ENCODE data around the gene LSM12. TPM values are rescaled to one million over a fixed set of nuclear protein-coding genes. Genes with fewer than 3 reads are reported as not detected.

Gene LSM12
- total RNA-seq, 1 experiment from 2014 or later: 128 TPM

DNA sequence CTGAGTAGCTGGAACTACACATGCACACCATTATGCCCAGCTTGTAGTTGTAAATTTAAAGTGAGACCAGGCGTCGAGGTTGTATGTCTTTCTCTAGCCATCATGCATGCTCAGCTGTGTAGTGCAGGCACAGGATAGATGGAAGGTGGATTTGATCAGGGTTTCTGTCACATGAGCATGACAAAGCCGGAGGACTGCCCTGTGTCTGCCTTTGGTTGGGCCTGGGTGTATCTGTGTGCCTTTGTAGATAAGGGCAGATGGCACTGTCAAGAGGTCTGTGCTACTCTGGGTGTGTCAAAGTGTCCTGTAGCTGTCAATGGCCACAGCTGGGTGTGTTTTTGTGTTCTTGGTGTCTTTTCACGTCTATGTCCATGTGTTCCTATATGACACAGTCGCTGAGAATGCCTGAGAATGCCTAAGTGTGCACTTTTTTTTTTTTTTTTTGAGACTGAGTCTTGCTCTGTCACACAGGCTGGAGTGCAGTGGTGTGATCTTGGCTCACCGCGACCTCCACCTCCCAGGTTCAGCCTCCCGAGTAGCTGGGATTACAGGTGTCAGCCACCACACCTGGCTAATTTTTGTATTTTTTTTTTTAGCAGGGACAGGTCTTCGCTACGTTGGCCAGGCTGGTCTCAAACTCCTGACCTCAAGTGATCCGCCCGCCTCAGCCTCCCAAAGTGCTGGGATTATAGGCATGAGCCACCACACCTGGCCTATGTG is 66.2 kb downstream of the LSM12 start:
- no peak overlapping the region for H2BK20ac ChIP-seq (ENCODE audit: low read depth, low read length, poor library complexity, severe bottlenecking)
- H3K27ac ChIP-seq (ENCODE audit: insufficient read length, low read depth, low read length): no peak overlapping the region
- no peak overlapping the region for H3K4ac ChIP-seq (ENCODE audit: low read depth, low read length)
- H3K23me2 ChIP-seq (ENCODE audit: insufficient read length, low read depth, low read length, poor library complexity, severe bottlenecking): peaks cover 12% of the 10 kb centered on the region
- no peak overlapping the region for H2BK15ac ChIP-seq (ENCODE audit: low read depth, low read length)
- Mint-ChIP-seq H3K4me3 (no peak overlapping the region), H3K27ac (no peak overlapping the region), H3K9me3 (no peaks in the 10 kb centered on the region), H3K4me1 (peaks cover 4 to 10% of the 10 kb centered on the region in 2 experiments), H3K36me3 (ENCODE audit: insufficient read depth in 1 of 3, low read depth in 3 of 3) (no peaks in the 10 kb centered on the region), H3K27me3 (ENCODE audit: low read depth) (peaks cover 33% of the 10 kb centered on the region)
- DNase-seq: no peak
- H3T11ph ChIP-seq (ENCODE audit: low read length): no peak overlapping the region
- H2BK5ac ChIP-seq (ENCODE audit: insufficient read length, low read length): no peak overlapping the region
- no peaks in the 10 kb centered on the region for H3K79me1 ChIP-seq (ENCODE audit: insufficient read depth, low read depth, low read length, poor library complexity, severe bottlenecking)
- no peaks in the 10 kb centered on the region for H3K9me3 ChIP-seq (ENCODE audit: control insufficient read depth, low read depth, low read length)
- H3K23ac ChIP-seq (ENCODE audit: insufficient read length, low read depth, low read length): no peak overlapping the region
- H3K79me2 ChIP-seq (ENCODE audit: insufficient read depth, low read length): no peaks in the 10 kb centered on the region
- H4K20me1 ChIP-seq (ENCODE audit: control insufficient read depth, insufficient read depth, insufficient read length): no peaks in the 10 kb centered on the region
- no peaks in the 10 kb centered on the region; the same call in 1 of the 2 replicates for H3K27me3 ChIP-seq (ENCODE audit: insufficient read depth, low read length)
- H3K18ac ChIP-seq (ENCODE audit: insufficient read length, low read depth, low read length): no peak overlapping the region
- WGBS (ENCODE audit: extremely low coverage, insufficient read length, low lambda C conversion rate): no CpG with 5 or more reads among the region's 12 CpGs
- no peak overlapping the region for H3K56ac ChIP-seq (ENCODE audit: insufficient read length, low read depth, low read length)
- H3K4me1 ChIP-seq (ENCODE audit: insufficient read depth, low read length): no peaks in the 10 kb centered on the region
- no peak overlapping the region for H4K91ac ChIP-seq (ENCODE audit: insufficient read length, low read depth, low read length)
- no peak overlapping the region for H2BK120ac ChIP-seq (ENCODE audit: low read depth, low read length, poor library complexity, severe bottlenecking)
- no peak overlapping the region for H4K8ac ChIP-seq (replicated peaks; ENCODE audit: insufficient read length, low read depth, low read length)
- no peak overlapping the region for H2AFZ ChIP-seq (ENCODE audit: low read length)
- no peak overlapping the region for H3K9ac ChIP-seq (ENCODE audit: extremely low read depth, insufficient read length, low read length)
- no peak overlapping the region for H3K14ac ChIP-seq (ENCODE audit: insufficient read depth, low read length)
- H2AK5ac ChIP-seq (ENCODE audit: insufficient read length, low read length): no peak overlapping the region
- H2BK12ac ChIP-seq (ENCODE audit: insufficient read length, low read depth, low read length): no peak overlapping the region
- TF ChIP-seq, protein P1, sequence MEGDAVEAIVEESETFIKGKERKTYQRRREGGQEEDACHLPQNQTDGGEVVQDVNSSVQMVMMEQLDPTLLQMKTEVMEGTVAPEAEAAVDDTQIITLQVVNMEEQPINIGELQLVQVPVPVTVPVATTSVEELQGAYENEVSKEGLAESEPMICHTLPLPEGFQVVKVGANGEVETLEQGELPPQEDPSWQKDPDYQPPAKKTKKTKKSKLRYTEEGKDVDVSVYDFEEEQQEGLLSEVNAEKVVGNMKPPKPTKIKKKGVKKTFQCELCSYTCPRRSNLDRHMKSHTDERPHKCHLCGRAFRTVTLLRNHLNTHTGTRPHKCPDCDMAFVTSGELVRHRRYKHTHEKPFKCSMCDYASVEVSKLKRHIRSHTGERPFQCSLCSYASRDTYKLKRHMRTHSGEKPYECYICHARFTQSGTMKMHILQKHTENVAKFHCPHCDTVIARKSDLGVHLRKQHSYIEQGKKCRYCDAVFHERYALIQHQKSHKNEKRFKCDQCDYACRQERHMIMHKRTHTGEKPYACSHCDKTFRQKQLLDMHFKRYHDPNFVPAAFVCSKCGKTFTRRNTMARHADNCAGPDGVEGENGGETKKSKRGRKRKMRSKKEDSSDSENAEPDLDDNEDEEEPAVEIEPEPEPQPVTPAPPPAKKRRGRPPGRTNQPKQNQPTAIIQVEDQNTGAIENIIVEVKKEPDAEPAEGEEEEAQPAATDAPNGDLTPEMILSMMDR (conservative IDR thresholded peaks at IDR 0.05): no peak
- H3K4me2 ChIP-seq (ENCODE audit: insufficient read depth, insufficient read length, low read length): no peak overlapping the region
- H4K5ac ChIP-seq (ENCODE audit: insufficient read length, low read depth, low read length): no peak overlapping the region

Measured in H9 (cell line).